ENCODE measurements around the gene RPS27L.

GRCh38 chr15:63104727-63105126 is 52.5 kb downstream of the RPS27L start:
- TF ChIP-seq CTCF (conservative IDR thresholded peaks at IDR 0.05), result no peak
- TF ChIP-seq EZH2 (IDR thresholded peaks at IDR 0.05; ENCODE audit: low read depth), result no peak
